H1 (cell line): Measurements from ENCODE around the gene CD14. TPM values are rescaled to one million over a fixed set of nuclear protein-coding genes. Genes with fewer than 3 reads are reported as not detected.
"Not testable (repeated sequence)": the region's sequence is repeated elsewhere in the genome, so short reads cannot be mapped to it uniquely, and the experiment has no call there.

Experiments
- CTCF ChIA-PET: fragments of 300-600 bp; sonication (Branson Sonifier 250); formaldehyde crosslinking; loops from one replicate; lab custom pipeline; 2021; ENCODE audit not compliant: partially characterized antibody; lab: Charles Lee
- POLR2A ChIA-PET: fragments of 300-600 bp; sonication (Branson Sonifier 250); formaldehyde crosslinking; loops from one replicate; lab custom pipeline; 2021; ENCODE audit warnings: inconsistent platforms; ENCODE audit not compliant: partially characterized antibody; lab: Charles Lee
- DNase-seq, 2 experiments: peaks; one replicate each; pipeline versions ENCODE4 v3.0.0 to v3.0.0-alpha.2; 2010 to 2022; ENCODE audit warnings: low spot score in 2 of 2, low read depth in 1 of 2, mixed read lengths in 1 of 2
- FAIRE-seq: peaks from 2 replicates; lab custom pipeline; 2011; peaks lifted over from hg19 to GRCh38; lab: Jason Lieb, UNC
- H2AFZ ChIP-seq: 2 replicates; pipeline ENCODE4 v1.8.1; 2012; ENCODE audit warnings: low read length, inconsistent platforms
- H2AK5ac ChIP-seq: 2 replicates; pipeline ENCODE4 v1.6.1; 2013; ENCODE audit warnings: low read depth, low read length
- H2BK120ac ChIP-seq: replicated peaks from 2 replicates; pipeline ENCODE3; 2013; ENCODE audit warnings: low read depth, low read length, inconsistent platforms
- H2BK12ac ChIP-seq: 2 replicates; pipeline ENCODE4 v1.6.1; 2013; ENCODE audit warnings: low read depth, low read length
- H2BK15ac ChIP-seq: 2 replicates; pipeline ENCODE4 v1.6.1; 2013; ENCODE audit warnings: low read length
- H2BK20ac ChIP-seq: 2 replicates; pipeline ENCODE4 v1.6.1; 2013; ENCODE audit warnings: low read length
- H2BK5ac ChIP-seq: 2 replicates; pipeline ENCODE4 v1.6.1; 2013; ENCODE audit warnings: low read depth, low read length
- H3K14ac ChIP-seq: 2 replicates; pipeline ENCODE4 v1.6.1; 2013; ENCODE audit warnings: inconsistent platforms; ENCODE audit not compliant: insufficient read length
- H3K18ac ChIP-seq: 2 replicates; pipeline ENCODE4 v1.6.1; 2013; ENCODE audit warnings: low read length; ENCODE audit errors: extremely low read depth
- H3K23ac ChIP-seq: 2 replicates; pipeline ENCODE4 v1.6.1; 2013; ENCODE audit warnings: inconsistent platforms; ENCODE audit not compliant: insufficient read length
- H3K23me2 ChIP-seq: 2 replicates; pipeline ENCODE4 v1.6.1; 2013; ENCODE audit warnings: low read depth, low read length
- H3K27ac ChIP-seq: 2 replicates; pipeline ENCODE4 v1.6.1; 2011; ENCODE audit warnings: low read depth, low read length, inconsistent platforms
- H3K27me3 ChIP-seq, 4 experiments: replicated peaks in 1 of 4; 1 replicate in 1 of 4; 2 replicates in 3 of 4; pipeline versions ENCODE4 v1.6.1 to v1.8.1; 2011 to 2013; ENCODE audit warnings: low read length in 3 of 4, mild to moderate bottlenecking in 3 of 4, inconsistent platforms in 2 of 4, mixed read lengths in 2 of 4, moderate library complexity in 1 of 4; ENCODE audit not compliant: control insufficient read depth in 3 of 4, insufficient read depth in 3 of 4; ENCODE audit errors: extremely low read depth in 1 of 4
- H3K36me3 ChIP-seq, 4 experiments: 2 replicates each; pipeline versions ENCODE4 v1.6.1 to v1.8.1; 2011 to 2013; ENCODE audit warnings: mild to moderate bottlenecking in 4 of 4, low read length in 3 of 4, moderate library complexity in 2 of 4, control low read depth in 1 of 4, inconsistent platforms in 1 of 4; ENCODE audit not compliant: insufficient read depth in 4 of 4, control insufficient read depth in 2 of 4
- H3K4ac ChIP-seq: replicated peaks from 2 replicates; pipeline ENCODE3; 2013; ENCODE audit warnings: low read length, low read depth, mixed read lengths, inconsistent platforms; ENCODE audit not compliant: insufficient read length
- H3K4me1 ChIP-seq, 4 experiments: replicated peaks in 1 of 4; 1 replicate in 1 of 4; 2 replicates in 3 of 4; pipeline versions ENCODE4 v1.6.1 to v1.8.1; 2011 to 2013; ENCODE audit warnings: low read length in 3 of 4, inconsistent platforms in 2 of 4, mixed read lengths in 1 of 4; ENCODE audit not compliant: insufficient read depth in 4 of 4, control insufficient read depth in 3 of 4
- H3K4me2 ChIP-seq, 2 experiments: 2 replicates each; pipeline versions ENCODE4 v1.6.1 to v1.8.1; 2011 to 2013; ENCODE audit warnings: low read depth in 2 of 2, low read length in 2 of 2, control low read depth in 1 of 2, inconsistent platforms in 1 of 2, mild to moderate bottlenecking in 1 of 2; ENCODE audit not compliant: insufficient read depth in 1 of 2
- H3K4me3 ChIP-seq, 4 experiments: fragments of 200-600, 300-600 bp in 1 of 4; sonication (generic), shearing (Covaris generic), sonication (Bioruptor Twin) in 1 of 4; 2 replicates each; pipeline versions ENCODE4 v1.5.1 to v1.8.1; 2011 to 2016; ENCODE audit warnings: low read length in 4 of 4, low read depth in 3 of 4, control low read depth in 2 of 4, inconsistent platforms in 2 of 4, mild to moderate bottlenecking in 2 of 4, mixed read lengths in 1 of 4, moderate library complexity in 1 of 4; ENCODE audit not compliant: insufficient read depth in 2 of 4; ENCODE audit errors: extremely low read depth in 1 of 4
- H3K56ac ChIP-seq: replicated peaks from 2 replicates; pipeline ENCODE3; 2013; ENCODE audit warnings: low read depth, mild to moderate bottlenecking, mixed read lengths, low read length, inconsistent platforms; ENCODE audit not compliant: insufficient read length
- H3K79me1 ChIP-seq: 2 replicates; pipeline ENCODE4 v1.6.1; 2013; ENCODE audit warnings: low read depth, low read length, control low read depth
- H3K79me2 ChIP-seq, 2 experiments: 2 replicates each; pipeline versions ENCODE4 v1.6.1 to v1.8.1; 2012 to 2013; ENCODE audit warnings: low read length in 2 of 2, mild to moderate bottlenecking in 2 of 2, inconsistent platforms in 1 of 2; ENCODE audit not compliant: insufficient read depth in 2 of 2, control insufficient read depth in 1 of 2
- H3K9ac ChIP-seq, 4 experiments: replicated peaks in 1 of 4; 1 replicate in 1 of 4; 2 replicates in 3 of 4; pipeline versions ENCODE4 v1.6.1 to v1.8.1; 2011 to 2013; ENCODE audit warnings: low read depth in 3 of 4, low read length in 3 of 4, control low read depth in 2 of 4, mild to moderate bottlenecking in 2 of 4, moderate library complexity in 2 of 4, inconsistent platforms in 1 of 4; ENCODE audit errors: extremely low read depth in 1 of 4
- H3K9me3 ChIP-seq, 2 experiments: 2 replicates each; pipeline versions ENCODE4 v1.6.1 to v1.8.1; 2012 to 2013; ENCODE audit warnings: mild to moderate bottlenecking in 2 of 2, moderate library complexity in 2 of 2, control low read depth in 1 of 2, inconsistent platforms in 1 of 2, low read depth in 1 of 2, low read length in 1 of 2, mixed read lengths in 1 of 2; ENCODE audit not compliant: insufficient read depth in 2 of 2
- H4K20me1 ChIP-seq, 2 experiments: replicated peaks in 1 of 2; 2 replicates each; pipeline versions ENCODE3 to v1.8.1; 2011 to 2013; ENCODE audit warnings: inconsistent platforms in 2 of 2, low read length in 2 of 2, mild to moderate bottlenecking in 1 of 2; ENCODE audit not compliant: insufficient read depth in 2 of 2, control insufficient read depth in 1 of 2
- H4K5ac ChIP-seq: 2 replicates; pipeline ENCODE4 v1.6.1; 2013; ENCODE audit warnings: low read length, low read depth, mixed read lengths, inconsistent platforms; ENCODE audit not compliant: insufficient read length
- H4K8ac ChIP-seq: 2 replicates; pipeline ENCODE4 v1.8.0; 2013; ENCODE audit warnings: mild to moderate bottlenecking, moderate library complexity, low read length, inconsistent platforms; ENCODE audit not compliant: insufficient read depth; ENCODE audit errors: extremely low read depth
- H4K91ac ChIP-seq: replicated peaks from 2 replicates; pipeline ENCODE3; 2013; ENCODE audit warnings: low read length, mixed read lengths, inconsistent platforms; ENCODE audit not compliant: insufficient read length
- CBX8 ChIP-seq: fragments of 300-800, 300-1000 bp; sonication (generic); IDR thresholded peaks from 2 replicates; pipeline ENCODE4 v1.7.1; 2016; ENCODE audit warnings: low read depth, low read length, borderline replicate concordance
- KDM4A ChIP-seq: IDR thresholded peaks from one replicate; pipeline ENCODE4 v1.7.1; 2012; ENCODE audit warnings: low read depth, mild to moderate bottlenecking, moderate library complexity, low read length, inconsistent platforms; ENCODE audit not compliant: severe bottlenecking
- PHF8 ChIP-seq: fragments of 200-600 bp; sonication (generic); conservative IDR thresholded peaks from 2 replicates; pipeline ENCODE4 v1.7.1; 2012; ENCODE audit warnings: low read depth, mild to moderate bottlenecking, inconsistent platforms, low read length, moderate library complexity
- WGBS, 2 experiments: shearing (Covaris generic) in 1 of 2; methylation state at CpG; one replicate each; pipeline versions ENCODE4 v1.1.6 to v1.1.7; 2013 to 2015; ENCODE audit warnings: low lambda C conversion rate in 2 of 2, mixed read lengths in 2 of 2, inconsistent platforms in 1 of 2, low coverage in 1 of 2, missing lambda C conversion rate in 1 of 2; ENCODE audit not compliant: insufficient replicate concordance in 2 of 2, insufficient coverage in 1 of 2, insufficient read length in 1 of 2; ENCODE audit errors: extremely low coverage in 1 of 2, missing lambda C conversion rate in 1 of 2; 5-methylcytosine and 5-hydroxymethylcytosine counted together
- polyA plus RNA-seq, 7 experiments: library from polyadenylated mRNA; depleted of rRNA in 3 of 7; stranded (reverse) in 5 of 7; unstranded in 2 of 7; fragments of >200 nt in 5 of 7; fragments of 200-250 nt in 2 of 7; gene quantifications; 1 replicate in 5 of 7; 2 replicates in 1 of 7; 4 replicates in 1 of 7; pipeline versions ENCODE4 v1.2.1 to v1.2.3, GENCODE V29; 2011 to 2013; ENCODE audit warnings: missing spikeins in 2 of 7, mixed read lengths in 2 of 7
- total RNA-seq: library from RNA; stranded (reverse); fragmentation: NEBNext Ultra II Directional; extraction: Animal tissue kit (Norgen Biotek cat#: 25700); gene quantifications from 2 replicates; pipeline ENCODE4 v1.2.1, GENCODE V29; 2021

CD14 gene
- total and polyA plus RNA-seq, 2 of the 8 experiments (the other 6 are each of a cell fraction or from before 2014, with no cell fraction given), result 0.15 TPM; not detected in 1

DNA sequence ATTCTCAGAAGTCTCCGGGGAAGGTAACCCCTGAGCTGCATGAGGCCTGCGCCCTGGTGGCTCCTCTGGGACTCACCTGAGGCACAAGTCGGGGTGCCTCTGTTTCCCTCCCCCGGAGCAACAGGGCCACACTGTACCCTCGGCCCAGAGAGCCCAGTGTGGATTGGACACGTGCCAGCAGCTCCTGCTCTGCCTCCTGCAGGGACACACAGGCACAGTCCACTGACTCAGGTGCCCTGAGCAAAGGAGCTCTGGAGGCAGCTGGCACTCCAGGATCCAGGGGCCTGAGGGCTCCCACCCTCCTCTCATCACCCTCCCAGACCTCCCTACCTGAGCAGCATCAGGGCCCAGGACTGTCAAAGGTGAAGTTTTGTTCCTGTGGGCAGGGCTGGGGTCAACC, 38.8 kb downstream of the CD14 start (continued):
- TF ChIP-seq PHF8 (no peak), CBX8 (no peak), KDM4A (no peak)

DNA sequence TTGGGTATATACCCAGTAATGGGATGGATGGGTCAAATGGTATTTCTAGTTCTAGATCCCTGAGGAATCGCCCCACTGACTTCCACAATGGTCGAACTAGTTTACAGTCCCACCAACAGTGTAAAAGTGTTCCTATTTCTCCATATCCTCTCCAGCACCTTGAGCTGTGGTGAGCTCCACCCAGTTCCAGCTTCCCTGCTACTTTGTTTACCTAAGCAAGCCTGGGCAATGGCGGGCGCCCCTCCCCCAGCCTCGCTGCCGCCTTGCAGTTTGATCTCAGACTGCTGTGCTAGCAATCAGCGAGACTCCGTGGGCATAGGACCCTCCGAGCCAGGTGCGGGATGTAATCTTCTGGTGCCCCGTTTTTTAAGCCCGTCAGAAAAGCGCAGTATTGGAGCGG, 39.9 kb downstream of the CD14 start:
- H4K91ac ChIP-seq, H3K4ac ChIP-seq, H3K4me2 ChIP-seq, H3K27me3 ChIP-seq, H2AK5ac ChIP-seq, H3K56ac ChIP-seq, H3K36me3 ChIP-seq, H3K27ac ChIP-seq, H3K23ac ChIP-seq, H2BK12ac ChIP-seq, H3K23me2 ChIP-seq, FAIRE-seq, H2BK15ac ChIP-seq, H2BK120ac ChIP-seq, DNase-seq, CTCF ChIA-PET, H3K79me1 ChIP-seq, H3K4me1 ChIP-seq, H2BK20ac ChIP-seq, H4K8ac ChIP-seq, H3K9ac ChIP-seq, H3K9me3 ChIP-seq, H3K14ac ChIP-seq, H2BK5ac ChIP-seq, H2AFZ ChIP-seq, H3K79me2 ChIP-seq, H4K5ac ChIP-seq, H3K18ac ChIP-seq, H4K20me1 ChIP-seq: not testable (repeated sequence)
- H3K4me3 ChIP-seq, result peak overlapping the region in 1 of 4 experiments; percentile 16; a peak in 1 of 8 replicates
- WGBS, 2 experiments, result 69% methylated on average over 8 of the region's 14 CpGs; no CpG with 5 or more reads in 1 of the 2 experiments
- POLR2A ChIA-PET, result interaction anchor here (0.6 to 1.8 kb wide), 3 partner anchors 35 to 552 kb away, joined by 3 to 6 read pairs (median 4); partner anchors contain the start of genes EIF4EBP3 and SRA1
